IMR-90 (cell line): ENCODE data around the gene VPS13C. TPM values are rescaled to one million over a fixed set of nuclear protein-coding genes. Genes with fewer than 3 reads are reported as not detected.

Experiments
- ATAC-seq: fragments of 200-7000 bp; cut with Tn5 transposase; 2 replicates; pipeline ENCODE4 v1.9.1; 2020; ENCODE audit warnings: low read depth, mild to moderate bottlenecking, moderate library complexity
- BruUV-seq: library from RNA; stranded (reverse); fragments of 400-500 nt; replicated peaks from 2 replicates; lab custom pipeline; 2021; lab: Mats Ljungman, UMichigan
- CTCF ChIA-PET: fragments of 300-600 bp; formaldehyde crosslinking; extraction: SDS; loops from one replicate; lab custom pipeline; 2021; ENCODE audit warnings: antibody characterized with exemption; lab: Yijun Ruan, JAX
- POLR2A ChIA-PET: fragments of 300-600 bp; sonication (Branson Sonifier 250); formaldehyde crosslinking; loops from one replicate; lab custom pipeline; 2022; ENCODE audit warnings: antibody characterized with exemption; ENCODE audit not compliant: unreplicated experiment; lab: Charles Lee
- DNase-seq: peaks from one replicate; pipeline ENCODE4 v3.0.0; 2013
- H2AFZ ChIP-seq: replicated peaks from 2 replicates; pipeline ENCODE3; 2013; ENCODE audit warnings: low read length, mild to moderate bottlenecking; ENCODE audit not compliant: poor library complexity
- H2AK5ac ChIP-seq: 2 replicates; pipeline ENCODE4 v1.6.1; 2013; ENCODE audit warnings: low read depth, low read length, inconsistent platforms
- H2AK9ac ChIP-seq: replicated peaks from 2 replicates; pipeline ENCODE3; 2013; ENCODE audit warnings: mild to moderate bottlenecking, low read depth, low read length, moderate library complexity; ENCODE audit not compliant: poor library complexity
- H2BK120ac ChIP-seq: 2 replicates; pipeline ENCODE4 v1.6.1; 2013; ENCODE audit warnings: low read depth, low read length, inconsistent platforms
- H2BK15ac ChIP-seq: 3 replicates; pipeline ENCODE4 v1.6.1; 2013; ENCODE audit warnings: low read depth, low read length, inconsistent platforms
- H2BK20ac ChIP-seq: 2 replicates; pipeline ENCODE4 v1.6.1; 2013; ENCODE audit warnings: low read depth, mild to moderate bottlenecking, inconsistent platforms, low read length, moderate library complexity
- H2BK5ac ChIP-seq: 2 replicates; pipeline ENCODE4 v1.6.1; 2013; ENCODE audit warnings: mild to moderate bottlenecking, low read depth, low read length, inconsistent platforms; ENCODE audit not compliant: poor library complexity, severe bottlenecking
- H3K14ac ChIP-seq: replicated peaks from 2 replicates; pipeline ENCODE4 v1.6.1; 2013; ENCODE audit warnings: low read depth, low read length, inconsistent platforms
- H3K18ac ChIP-seq: 2 replicates; pipeline ENCODE4 v1.6.1; 2013; ENCODE audit warnings: low read depth, low read length, control low read depth
- H3K23ac ChIP-seq: 2 replicates; pipeline ENCODE4 v1.6.1; 2013; ENCODE audit warnings: low read depth, low read length, inconsistent platforms
- H3K27ac ChIP-seq: 2 replicates; pipeline ENCODE4 v1.5.1; 2013; ENCODE audit warnings: mild to moderate bottlenecking, control low read depth, low read length; ENCODE audit not compliant: insufficient read depth
- H3K27me3 ChIP-seq: 2 replicates; pipeline ENCODE4 v1.6.1; 2013; ENCODE audit warnings: low read length; ENCODE audit not compliant: control insufficient read depth, insufficient read depth
- H3K36me3 ChIP-seq: 2 replicates; pipeline ENCODE4 v1.6.1; 2013; ENCODE audit warnings: low read length, mixed read lengths; ENCODE audit not compliant: control insufficient read depth, insufficient read depth
- H3K4ac ChIP-seq: 2 replicates; pipeline ENCODE4 v1.6.1; 2013; ENCODE audit warnings: low read depth, low read length, inconsistent platforms
- H3K4me1 ChIP-seq: 2 replicates; pipeline ENCODE4 v1.6.1; 2013; ENCODE audit warnings: low read length, mixed read lengths; ENCODE audit not compliant: control insufficient read depth, insufficient read depth
- H3K4me2 ChIP-seq: 2 replicates; pipeline ENCODE4 v1.6.1; 2013; ENCODE audit warnings: low read depth, mild to moderate bottlenecking, control low read depth, low read length, moderate library complexity
- H3K4me3 ChIP-seq: 2 replicates; pipeline ENCODE4 v1.5.1; 2013; ENCODE audit warnings: low read depth, mild to moderate bottlenecking, control low read depth, low read length, moderate library complexity; ENCODE audit not compliant: insufficient read depth
- H3K56ac ChIP-seq: 2 replicates; pipeline ENCODE4 v1.6.1; 2013; ENCODE audit warnings: low read length, inconsistent platforms; ENCODE audit not compliant: insufficient read depth; ENCODE audit errors: extremely low read depth
- H3K79me1 ChIP-seq, 2 experiments: 2 replicates each; pipeline ENCODE4 v1.6.1; 2013; ENCODE audit warnings: low read length in 2 of 2, inconsistent platforms in 1 of 2, low read depth in 1 of 2
- H3K9ac ChIP-seq: 2 replicates; pipeline ENCODE4 v1.6.1; 2013; ENCODE audit warnings: low read depth, low read length, control low read depth
- H3K9me1 ChIP-seq: 2 replicates; pipeline ENCODE4 v1.6.1; 2013; ENCODE audit warnings: low read length, inconsistent platforms; ENCODE audit not compliant: insufficient read depth
- H3K9me3 ChIP-seq: 2 replicates; pipeline ENCODE4 v1.6.1; 2013; ENCODE audit warnings: low read length; ENCODE audit not compliant: control insufficient read depth, insufficient read depth
- H4K20me1 ChIP-seq: 2 replicates; pipeline ENCODE4 v1.6.1; 2013; ENCODE audit warnings: low read length, inconsistent platforms; ENCODE audit not compliant: insufficient read depth
- H4K5ac ChIP-seq: 2 replicates; pipeline ENCODE4 v1.6.1; 2013; ENCODE audit warnings: mild to moderate bottlenecking, low read depth, low read length, control low read depth
- H4K8ac ChIP-seq, 2 experiments: 2 replicates each; pipeline ENCODE4 v1.6.1; 2013; ENCODE audit warnings: low read depth in 2 of 2, low read length in 2 of 2, control low read depth in 1 of 2, inconsistent platforms in 1 of 2
- H4K91ac ChIP-seq: 2 replicates; pipeline ENCODE4 v1.6.1; 2013; ENCODE audit warnings: low read depth, low read length, inconsistent platforms; ENCODE audit not compliant: insufficient read depth
- BHLHE40 ChIP-seq: fragments of 150-350 bp; IDR thresholded peaks from 2 replicates; pipeline ENCODE4 v1.6.1; 2016; ENCODE audit warnings: mild to moderate bottlenecking, low read depth, low read length
- CEBPB ChIP-seq: IDR thresholded peaks from 2 replicates; pipeline ENCODE4 v1.6.1; 2012; ENCODE audit warnings: low read depth, low read length, improper control_type of control experiment
- MAZ ChIP-seq: IDR thresholded peaks from 2 replicates; pipeline ENCODE4 v1.6.1; 2012; ENCODE audit warnings: low read depth, mild to moderate bottlenecking, low read length, improper control_type of control experiment, moderate library complexity, borderline replicate concordance
- MXI1 ChIP-seq: IDR thresholded peaks from 2 replicates; pipeline ENCODE4 v1.6.1; 2012; ENCODE audit warnings: low read depth, mild to moderate bottlenecking, low read length, moderate library complexity, borderline replicate concordance
- NFE2L2 ChIP-seq: fragments of 150-350 bp; IDR thresholded peaks from 2 replicates; pipeline ENCODE4 v1.6.1; 2016; ENCODE audit warnings: low read depth, mild to moderate bottlenecking, low read length
- POLR2A ChIP-seq: IDR thresholded peaks from 2 replicates; pipeline ENCODE4 v1.6.1; 2012; ENCODE audit warnings: mild to moderate bottlenecking, low read depth, low read length
- RCOR1 ChIP-seq: IDR thresholded peaks from 2 replicates; pipeline ENCODE4 v1.6.1; 2012; ENCODE audit warnings: mild to moderate bottlenecking, low read length, improper control_type of control experiment; ENCODE audit not compliant: insufficient replicate concordance
- SMC3 ChIP-seq: fragments of 150-350 bp; IDR thresholded peaks from 2 replicates; pipeline ENCODE4 v1.6.1; 2016; ENCODE audit warnings: low read depth, mild to moderate bottlenecking, antibody characterized with exemption, low read length, moderate library complexity
- WGBS, 2 experiments: methylation state at CpG; one replicate each; pipeline versions ENCODE4 v1.1.5 to v1.1.7; 2013; ENCODE audit warnings: missing lambda C conversion rate in 2 of 2; ENCODE audit not compliant: insufficient read length in 1 of 2; ENCODE audit errors: extremely low coverage in 2 of 2; 5-methylcytosine and 5-hydroxymethylcytosine counted together
- dilution Hi-C: fragments of 300-500 bp; cut with HindIII; formaldehyde crosslinking; loops from one replicate; pipeline ENCODE4 v1.14.3; 2018; ENCODE audit warnings: low sequenced_read_pairs; ENCODE audit not compliant: unreplicated experiment
- in situ Hi-C: fragments of 300-500 bp; cut with MboI; formaldehyde crosslinking; loops from 3 replicates; pipeline ENCODE4 v1.14.3; 2019; ENCODE audit warnings: low sequenced_read_pairs, inconsistent platforms, mixed read lengths
- intact Hi-C: fragments of 100-400 bp; cut with micrococcal nuclease; formaldehyde crosslinking; loops from 2 replicates; pipeline ENCODE4 v1.10.0; 2022
- polyA plus RNA-seq, 3 experiments: library from polyadenylated mRNA; depleted of rRNA; stranded (reverse); fragments of >200 nt; gene quantifications; 2 replicates each; pipeline ENCODE4 v1.2.3, GENCODE V29; 2012; ENCODE audit warnings: low replicate concordance in 1 of 3
- total RNA-seq: library from RNA; depleted of rRNA; stranded (reverse); fragments of >200 nt; gene quantifications from 2 replicates; pipeline ENCODE4 v1.2.3, GENCODE V29; 2012
- TF ChIP-seq, protein P1 (sequence below): conservative IDR thresholded peaks from 2 replicates; pipeline ENCODE4 v1.5.1; 2012; ENCODE audit warnings: mild to moderate bottlenecking, low read depth, low read length, improper control_type of control experiment
- TF ChIP-seq, protein P2 (sequence below): fragments of 150-350 bp; IDR thresholded peaks from 2 replicates; pipeline ENCODE4 v1.6.1; 2017; ENCODE audit warnings: mild to moderate bottlenecking, antibody characterized with exemption, low read length, low read depth

Gene VPS13C
- total and polyA plus RNA-seq, 2 of the 4 experiments (the other 2 are of a cell fraction): 8.1 to 32.8 TPM

DNA sequence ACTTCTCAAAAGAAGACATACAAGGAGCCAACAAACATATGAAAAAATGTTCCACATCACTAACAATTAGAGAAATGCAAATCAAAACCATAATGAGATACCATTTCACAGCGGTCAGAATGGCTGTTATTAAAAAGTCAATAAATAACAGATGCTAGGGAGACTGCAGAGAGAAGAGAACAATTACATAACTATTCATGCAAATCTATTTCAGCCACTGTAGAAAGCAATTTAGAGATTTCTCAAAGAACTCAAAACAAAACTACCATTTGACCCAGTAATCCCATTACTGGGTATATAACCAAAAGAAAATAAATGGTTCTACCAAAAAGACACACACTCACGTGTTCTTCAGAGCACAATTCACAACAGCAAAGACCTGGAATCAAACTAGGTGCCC lies 116.3 kb downstream of the VPS13C start:
- Histone ChIP-seq H2AFZ (no peak overlapping the region), H3K56ac (no peak overlapping the region), H3K4me3 (no peak overlapping the region), H3K23ac (no peak overlapping the region), H4K5ac (no peak overlapping the region), H3K9me1 (no peaks in the 10 kb centered on the region), H4K91ac (no peak overlapping the region), H3K9me3 (no peaks in the 10 kb centered on the region), H2AK5ac (no peak overlapping the region), H3K4me2 (no peak overlapping the region), H2BK120ac (no peak overlapping the region), H3K4me1 (no peaks in the 10 kb centered on the region), H3K79me1 (no peaks in the 10 kb centered on the region; a peak in 1 of 4 replicates), H3K9ac (no peak overlapping the region), H4K8ac (no peak overlapping the region), H2BK15ac (no peak overlapping the region), H3K27ac (no peak overlapping the region), H3K18ac (no peak overlapping the region), H3K36me3 (0 out of 2 replicates have a peak, but pooled peaks cover 1% of the 10 kb centered on the region), H4K20me1 (no peaks in the 10 kb centered on the region), H3K4ac (no peak overlapping the region), H2BK5ac (no peak overlapping the region), H3K14ac (no peak overlapping the region), H2AK9ac (no peak overlapping the region), H2BK20ac (no peak overlapping the region), H3K27me3 (no peaks in the 10 kb centered on the region)
- ATAC-seq (no peak), DNase-seq (no peak)
- intact Hi-C loops (no loop called here), in situ Hi-C loops (no loop called here), dilution Hi-C loops (no loop called here)
- POLR2A ChIA-PET: no interaction called here
- TF ChIP-seq CEBPB (no peak), MXI1 (no peak), POLR2A (no peak), RCOR1 (no peak), SMC3 (no peak), MAZ (no peak), BHLHE40 (no peak), NFE2L2 (no peak)
- TF ChIP-seq, protein P1, sequence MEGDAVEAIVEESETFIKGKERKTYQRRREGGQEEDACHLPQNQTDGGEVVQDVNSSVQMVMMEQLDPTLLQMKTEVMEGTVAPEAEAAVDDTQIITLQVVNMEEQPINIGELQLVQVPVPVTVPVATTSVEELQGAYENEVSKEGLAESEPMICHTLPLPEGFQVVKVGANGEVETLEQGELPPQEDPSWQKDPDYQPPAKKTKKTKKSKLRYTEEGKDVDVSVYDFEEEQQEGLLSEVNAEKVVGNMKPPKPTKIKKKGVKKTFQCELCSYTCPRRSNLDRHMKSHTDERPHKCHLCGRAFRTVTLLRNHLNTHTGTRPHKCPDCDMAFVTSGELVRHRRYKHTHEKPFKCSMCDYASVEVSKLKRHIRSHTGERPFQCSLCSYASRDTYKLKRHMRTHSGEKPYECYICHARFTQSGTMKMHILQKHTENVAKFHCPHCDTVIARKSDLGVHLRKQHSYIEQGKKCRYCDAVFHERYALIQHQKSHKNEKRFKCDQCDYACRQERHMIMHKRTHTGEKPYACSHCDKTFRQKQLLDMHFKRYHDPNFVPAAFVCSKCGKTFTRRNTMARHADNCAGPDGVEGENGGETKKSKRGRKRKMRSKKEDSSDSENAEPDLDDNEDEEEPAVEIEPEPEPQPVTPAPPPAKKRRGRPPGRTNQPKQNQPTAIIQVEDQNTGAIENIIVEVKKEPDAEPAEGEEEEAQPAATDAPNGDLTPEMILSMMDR: no peak
- TF ChIP-seq, protein P2, sequence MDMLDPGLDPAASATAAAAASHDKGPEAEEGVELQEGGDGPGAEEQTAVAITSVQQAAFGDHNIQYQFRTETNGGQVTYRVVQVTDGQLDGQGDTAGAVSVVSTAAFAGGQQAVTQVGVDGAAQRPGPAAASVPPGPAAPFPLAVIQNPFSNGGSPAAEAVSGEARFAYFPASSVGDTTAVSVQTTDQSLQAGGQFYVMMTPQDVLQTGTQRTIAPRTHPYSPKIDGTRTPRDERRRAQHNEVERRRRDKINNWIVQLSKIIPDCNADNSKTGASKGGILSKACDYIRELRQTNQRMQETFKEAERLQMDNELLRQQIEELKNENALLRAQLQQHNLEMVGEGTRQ: no peak
- no TSS peak for BruUV-seq
- CTCF ChIA-PET: no interaction called here
- WGBS, 2 experiments: no CpG with 5 or more reads among the region's 2 CpGs
